Vagina (tissue), 2 donors: Measurements from ENCODE around the gene PYGM. TPM values are rescaled to one million over a fixed set of nuclear protein-coding genes. Genes with fewer than 3 reads are reported as not detected.

ENCODE experiments used
- DNase-seq, 2 donors: peaks; one replicate each; pipeline ENCODE4 v3.0.0-alpha.2; 2017; ENCODE audit errors: extremely low spot score in 2 of 2
- H3K27ac ChIP-seq: fragments of 200-600 bp; sonication (generic); one replicate; pipeline ENCODE4 v1.5.1; 2019
- H3K27me3 ChIP-seq: fragments of 200-600 bp; sonication (generic); one replicate; pipeline ENCODE4 v1.5.1; 2019
- H3K36me3 ChIP-seq, 2 donors: fragments of 200-600 bp; sonication (generic); one replicate each; pipeline ENCODE4 v1.5.1; 2017 to 2019
- H3K4me1 ChIP-seq: fragments of 200-600 bp; sonication (generic); one replicate; pipeline ENCODE4 v1.5.1; 2019
- H3K4me3 ChIP-seq, 2 donors: fragments of 200-600 bp; sonication (generic); 1 replicate in 1 of 2; 2 replicates in 1 of 2; pipeline ENCODE4 v1.5.1; 2016 to 2019
- H3K9me3 ChIP-seq: fragments of 200-600 bp; sonication (generic); one replicate; pipeline ENCODE4 v1.5.1; 2019
- POLR2A ChIP-seq, 2 donors: fragments of 450-650 bp; IDR thresholded peaks; one replicate each; pipeline ENCODE4 v1.6.1; 2017; ENCODE audit warnings: antibody characterized with exemption in 2 of 2, mild to moderate bottlenecking in 2 of 2, moderate library complexity in 2 of 2
- POLR2AphosphoS5 ChIP-seq, 2 donors: sonication (generic); formaldehyde crosslinking; IDR thresholded peaks; one replicate each; pipeline ENCODE4 v1.9.0; 2017; ENCODE audit warnings: antibody characterized with exemption in 2 of 2, mild to moderate bottlenecking in 2 of 2, low read depth in 1 of 2; ENCODE audit not compliant: insufficient read depth in 1 of 2
- intact Hi-C: fragments of 100-400 bp; cut with DNase I; formaldehyde crosslinking; loops from one replicate; pipeline ENCODE4 v1.15.1; 2023
- total RNA-seq: library from RNA; depleted of rRNA; stranded (reverse); fragments of >200 nt; gene quantifications from one replicate; pipeline ENCODE4 v1.2.3, GENCODE V29; 2016
- TF ChIP-seq, protein P1 (sequence below), 3 experiments: fragments of 450-650 bp in 2 of 3; fragments of 200-600 bp in 1 of 3; sonication (generic) in 1 of 3; IDR thresholded peaks; one replicate each; pipeline ENCODE4 v1.5.1; 2017 to 2019; ENCODE audit warnings: antibody characterized with exemption in 3 of 3, mild to moderate bottlenecking in 2 of 3, moderate library complexity in 2 of 3

Gene PYGM
- total RNA-seq, 1 donor from 2014 or later = 0.98 TPM

DNA sequence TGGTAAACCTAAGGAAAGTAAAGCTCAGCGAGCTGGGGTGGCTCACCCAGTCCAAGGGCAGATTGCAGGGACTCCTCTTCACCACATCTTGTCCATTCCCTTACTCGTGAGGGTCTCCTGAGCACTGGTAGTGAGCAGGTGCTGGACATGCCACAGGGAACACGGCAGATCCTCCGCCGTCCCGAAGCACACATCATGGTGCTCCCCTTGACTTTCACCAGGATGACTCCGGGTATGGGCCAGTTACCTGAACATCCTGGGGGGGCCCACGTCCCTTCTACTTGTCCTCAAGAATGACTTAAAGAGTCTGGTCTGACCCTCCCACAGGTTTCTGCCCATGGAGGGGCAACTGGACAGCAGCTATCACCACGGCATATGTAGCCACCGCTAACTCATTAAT, 26.5 kb upstream of the PYGM start:
- Histone ChIP-seq H3K9me3 (no peaks in the 10 kb centered on the region), H3K27ac (no peak overlapping the region), H3K27me3 (no peaks in the 10 kb centered on the region), H3K4me3 (no peak overlapping the region), H3K4me1 (no peaks in the 10 kb centered on the region), H3K36me3 (peaks cover 0 to 18% of the 10 kb centered on the region in 2 donors)
- intact Hi-C loops = no loop called here
- TF ChIP-seq POLR2AphosphoS5 (IDR thresholded peaks at IDR 0.05; ENCODE audit: insufficient read depth in 1 of 2, low read depth in 1 of 2) (no peak), POLR2A (IDR thresholded peaks at IDR 0.05) (no peak)
- TF ChIP-seq, protein P1, sequence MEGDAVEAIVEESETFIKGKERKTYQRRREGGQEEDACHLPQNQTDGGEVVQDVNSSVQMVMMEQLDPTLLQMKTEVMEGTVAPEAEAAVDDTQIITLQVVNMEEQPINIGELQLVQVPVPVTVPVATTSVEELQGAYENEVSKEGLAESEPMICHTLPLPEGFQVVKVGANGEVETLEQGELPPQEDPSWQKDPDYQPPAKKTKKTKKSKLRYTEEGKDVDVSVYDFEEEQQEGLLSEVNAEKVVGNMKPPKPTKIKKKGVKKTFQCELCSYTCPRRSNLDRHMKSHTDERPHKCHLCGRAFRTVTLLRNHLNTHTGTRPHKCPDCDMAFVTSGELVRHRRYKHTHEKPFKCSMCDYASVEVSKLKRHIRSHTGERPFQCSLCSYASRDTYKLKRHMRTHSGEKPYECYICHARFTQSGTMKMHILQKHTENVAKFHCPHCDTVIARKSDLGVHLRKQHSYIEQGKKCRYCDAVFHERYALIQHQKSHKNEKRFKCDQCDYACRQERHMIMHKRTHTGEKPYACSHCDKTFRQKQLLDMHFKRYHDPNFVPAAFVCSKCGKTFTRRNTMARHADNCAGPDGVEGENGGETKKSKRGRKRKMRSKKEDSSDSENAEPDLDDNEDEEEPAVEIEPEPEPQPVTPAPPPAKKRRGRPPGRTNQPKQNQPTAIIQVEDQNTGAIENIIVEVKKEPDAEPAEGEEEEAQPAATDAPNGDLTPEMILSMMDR (IDR thresholded peaks at IDR 0.05) = no peak
- no peak for DNase-seq

- no peak for DNase-seq
Measured at GRCh38 chr11:64784813-64785581, 25.2 kb upstream of the PYGM start.

DNA sequence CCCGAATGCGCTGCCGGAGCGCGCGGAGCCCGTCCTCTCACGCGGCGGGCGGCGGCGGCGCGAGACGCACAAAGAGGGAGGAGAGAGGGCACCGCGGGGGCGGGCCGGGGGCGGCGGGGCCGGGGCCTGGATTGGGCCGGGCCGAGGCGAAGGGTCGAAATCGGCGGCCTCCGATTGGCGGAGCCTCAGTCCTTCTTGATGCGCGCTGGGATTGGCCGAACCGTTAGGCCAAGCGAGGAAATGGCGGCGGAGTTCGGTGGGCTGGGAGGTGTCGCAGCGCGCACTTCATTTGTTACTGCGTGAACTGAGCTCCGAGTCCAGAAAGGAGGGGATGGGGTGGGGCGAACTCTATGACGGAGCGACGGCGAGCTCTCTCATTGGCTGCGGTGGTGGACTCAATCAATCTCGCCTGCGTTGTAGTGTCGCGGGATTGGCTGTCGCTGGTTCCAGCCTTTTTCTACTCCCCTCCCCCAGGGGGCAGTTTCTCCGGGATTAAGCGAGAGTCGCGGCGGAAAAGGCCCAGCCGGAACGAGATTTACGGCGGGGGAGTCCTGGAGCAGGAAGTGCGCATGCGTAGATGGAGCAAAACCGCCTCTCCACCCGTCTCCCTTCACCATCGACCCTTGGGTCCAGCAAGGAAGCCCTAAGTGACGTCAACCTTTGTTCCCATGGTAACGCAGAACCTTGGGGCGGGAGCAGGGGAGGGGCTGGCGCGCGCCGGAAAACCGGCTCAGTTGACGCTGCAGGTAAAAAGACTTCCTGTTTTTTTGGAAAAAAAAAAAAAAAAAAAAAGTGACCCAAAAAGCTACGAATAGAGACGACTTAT, 18.9 kb upstream of the PYGM start, which contains the start of gene SF1:
Gene SF1 (minus strand): TSS at position 70 of the 826 bp plus-strand sequence. CDS start 150 bp downstream, outside the sequence.
- DNase-seq = peak; percentile 100
- Histone ChIP-seq H3K27ac (peak within 1 kb of the TSS; percentile 99), H3K4me3 (peak within 1 kb of the TSS; percentile 87 to 99), H3K36me3 (peaks cover 0 to 29% of the 10 kb centered on the region in 2 donors), H3K4me1 (peaks cover 45% of the 10 kb centered on the region), H3K27me3 (no peaks in the 10 kb centered on the region), H3K9me3 (no peaks in the 10 kb centered on the region)
- intact Hi-C loops = loop anchor here (5.0 kb wide), 1 partner anchor 36 kb away; the partner anchor contains the start of gene RASGRP2
- TF ChIP-seq, protein P1 (IDR thresholded peaks at IDR 0.05) = peak in 1 of 3 experiments; percentile 19
- TF ChIP-seq POLR2A (IDR thresholded peaks at IDR 0.05) = peak; percentile 72 to 90
- TF ChIP-seq POLR2AphosphoS5 (IDR thresholded peaks at IDR 0.05; ENCODE audit: insufficient read depth in 1 of 2, low read depth in 1 of 2) = peak; percentile 97 to 98

More at GRCh38 chr11:64784813-64785581, 25.2 kb upstream of the PYGM start:
- peaks cover 0 to 15% of the 10 kb centered on the region in 2 donors for H3K36me3 ChIP-seq
- H3K4me1 ChIP-seq = no peaks in the 10 kb centered on the region
- no peaks in the 10 kb centered on the region for H3K9me3 ChIP-seq
- no peak overlapping the region for H3K27ac ChIP-seq
- no peak overlapping the region for H3K4me3 ChIP-seq
- TF ChIP-seq POLR2AphosphoS5 (IDR thresholded peaks at IDR 0.05; ENCODE audit: insufficient read depth in 1 of 2, low read depth in 1 of 2) = no peak
- TF ChIP-seq, protein P1 (IDR thresholded peaks at IDR 0.05) = no peak
- no peak for TF ChIP-seq POLR2A (IDR thresholded peaks at IDR 0.05)
- intact Hi-C loops = no loop called here
- H3K27me3 ChIP-seq = no peaks in the 10 kb centered on the region

DNA sequence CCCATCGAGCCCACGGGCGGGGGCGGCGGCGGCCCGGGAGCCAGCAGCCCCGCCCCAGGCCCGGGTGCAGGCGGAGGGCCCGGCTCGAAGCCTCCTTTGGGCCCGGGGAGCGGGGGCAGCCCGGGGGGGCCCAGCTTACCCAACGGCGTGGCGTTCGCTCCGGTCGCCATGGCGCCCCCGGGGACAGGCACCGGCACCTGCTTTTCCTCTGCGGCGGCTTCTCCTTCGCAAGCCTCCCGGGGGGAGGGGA, 18.4 kb upstream of the PYGM start:
- H3K4me3 ChIP-seq = peak overlapping the region; percentile 87 to 99
- no peak for DNase-seq
- H3K36me3 ChIP-seq = peaks cover 0 to 34% of the 10 kb centered on the region in 2 donors
- no peaks in the 10 kb centered on the region for H3K9me3 ChIP-seq
- peak overlapping the region; percentile 99 for H3K27ac ChIP-seq
- no peaks in the 10 kb centered on the region for H3K27me3 ChIP-seq
- H3K4me1 ChIP-seq = peaks cover 50% of the 10 kb centered on the region
- intact Hi-C loops = loop anchor here (5.0 kb wide), 1 partner anchor 36 kb away; the partner anchor contains the start of gene RASGRP2
- TF ChIP-seq POLR2AphosphoS5 (IDR thresholded peaks at IDR 0.05; ENCODE audit: insufficient read depth in 1 of 2, low read depth in 1 of 2) (no peak), POLR2A (IDR thresholded peaks at IDR 0.05) (no peak)
- TF ChIP-seq, protein P1 (IDR thresholded peaks at IDR 0.05) = no peak
